Sigmoid colon (tissue), 4 donors: Measurements from ENCODE around the gene ELAC2.

Experiments
- EP300 ChIP-seq, 4 donors: sonication (generic); formaldehyde crosslinking; IDR thresholded peaks; one replicate each; pipeline ENCODE4 v1.6.1; 2017; ENCODE audit warnings: antibody characterized with exemption in 4 of 4
- TF ChIP-seq, protein P1 (sequence below), 4 experiments: fragments of 450-650 bp in 3 of 4; fragments of 200-600 bp in 1 of 4; IDR thresholded peaks; one replicate each; pipeline ENCODE4 v1.5.1; 2016 to 2019; ENCODE audit warnings: antibody characterized with exemption in 4 of 4, mild to moderate bottlenecking in 3 of 4, moderate library complexity in 2 of 4

DNA sequence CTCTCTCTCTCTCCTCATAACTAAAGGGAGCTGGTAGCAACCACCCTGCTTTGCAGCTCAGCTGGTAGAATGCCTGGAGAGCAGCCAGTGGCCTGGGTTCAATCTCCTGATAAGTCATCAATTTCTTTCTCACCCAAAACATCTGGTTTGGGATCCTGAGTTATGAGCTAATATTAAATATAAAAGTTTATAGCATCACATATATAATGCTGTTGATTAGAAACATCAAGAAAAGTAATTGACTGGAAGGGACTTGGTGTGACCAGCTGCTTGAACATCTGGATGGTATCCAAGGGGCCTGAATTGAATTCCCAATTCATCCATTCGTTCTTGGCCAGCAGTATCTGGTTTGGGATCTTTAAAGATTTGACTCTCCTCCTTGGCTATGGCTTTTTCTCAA is 12.2 kb upstream of the ELAC2 start:
- no peak for TF ChIP-seq EP300 (IDR thresholded peaks at IDR 0.05)
- TF ChIP-seq, protein P1, sequence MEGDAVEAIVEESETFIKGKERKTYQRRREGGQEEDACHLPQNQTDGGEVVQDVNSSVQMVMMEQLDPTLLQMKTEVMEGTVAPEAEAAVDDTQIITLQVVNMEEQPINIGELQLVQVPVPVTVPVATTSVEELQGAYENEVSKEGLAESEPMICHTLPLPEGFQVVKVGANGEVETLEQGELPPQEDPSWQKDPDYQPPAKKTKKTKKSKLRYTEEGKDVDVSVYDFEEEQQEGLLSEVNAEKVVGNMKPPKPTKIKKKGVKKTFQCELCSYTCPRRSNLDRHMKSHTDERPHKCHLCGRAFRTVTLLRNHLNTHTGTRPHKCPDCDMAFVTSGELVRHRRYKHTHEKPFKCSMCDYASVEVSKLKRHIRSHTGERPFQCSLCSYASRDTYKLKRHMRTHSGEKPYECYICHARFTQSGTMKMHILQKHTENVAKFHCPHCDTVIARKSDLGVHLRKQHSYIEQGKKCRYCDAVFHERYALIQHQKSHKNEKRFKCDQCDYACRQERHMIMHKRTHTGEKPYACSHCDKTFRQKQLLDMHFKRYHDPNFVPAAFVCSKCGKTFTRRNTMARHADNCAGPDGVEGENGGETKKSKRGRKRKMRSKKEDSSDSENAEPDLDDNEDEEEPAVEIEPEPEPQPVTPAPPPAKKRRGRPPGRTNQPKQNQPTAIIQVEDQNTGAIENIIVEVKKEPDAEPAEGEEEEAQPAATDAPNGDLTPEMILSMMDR (IDR thresholded peaks at IDR 0.05) = no peak
